Testis (tissue), 3 donors: ENCODE measurements around the gene SLITRK1. TPM values are rescaled to one million over a fixed set of nuclear protein-coding genes. Genes with fewer than 3 reads are reported as not detected.

ENCODE experiments used
- DNase-seq: peaks from one replicate; pipeline ENCODE4 v3.0.0-alpha.2; 2019
- H3K27ac ChIP-seq, 2 donors: fragments of 200-600 bp; sonication (generic); one replicate each; pipeline ENCODE4 v1.5.1; 2019
- H3K27me3 ChIP-seq: fragments of 200-600 bp; sonication (generic); one replicate; pipeline ENCODE4 v1.5.1; 2019
- H3K36me3 ChIP-seq: fragments of 200-600 bp; sonication (generic); one replicate; pipeline ENCODE4 v1.5.1; 2017; ENCODE audit warnings: low read depth; ENCODE audit errors: missing control alignments
- H3K4me1 ChIP-seq: fragments of 200-600 bp; sonication (generic); one replicate; pipeline ENCODE4 v1.5.1; 2019
- H3K4me3 ChIP-seq, 2 donors: fragments of 200-600 bp; sonication (generic); one replicate each; pipeline ENCODE4 v1.5.1; 2017 to 2019
- H3K9me3 ChIP-seq: fragments of 200-600 bp; sonication (generic); one replicate; pipeline ENCODE4 v1.5.1; 2017
- POLR2A ChIP-seq: fragments of 450-650 bp; IDR thresholded peaks from one replicate; pipeline ENCODE4 v1.6.1; 2017; ENCODE audit warnings: antibody characterized with exemption, mild to moderate bottlenecking, moderate library complexity
- WGBS, 2 donors: methylation state at CpG; one replicate each; pipeline ENCODE4 v1.1.5; 2018; 5-methylcytosine and 5-hydroxymethylcytosine counted together
- intact Hi-C: fragments of 100-400 bp; cut with DNase I; formaldehyde crosslinking; loops from one replicate; pipeline ENCODE4 v1.15.1; 2023; ENCODE audit warnings: low total_unique reads
- polyA plus RNA-seq: library from polyadenylated mRNA; stranded (reverse); fragments of 350-450 nt; fragmentation: Illumina TruSeq; extraction: RNeasy Lipid Tissue Mini Kit (QIAGEN cat#74804); gene quantifications from one replicate; pipeline ENCODE4 v1.2.3, GENCODE V29; 2014; ENCODE audit warnings: low read depth, low replicate concordance; ENCODE audit not compliant: insufficient read depth
- total RNA-seq, 2 donors: library from RNA; depleted of rRNA; stranded (reverse); fragments of >200 nt; gene quantifications; one replicate each; pipeline ENCODE4 v1.2.3, GENCODE V29; 2016
- TF ChIP-seq, protein P1 (sequence below), 3 experiments: fragments of 450-650 bp in 2 of 3; fragments of 200-600 bp in 1 of 3; sonication (generic) in 1 of 3; IDR thresholded peaks; one replicate each; pipeline ENCODE4 v1.5.1; 2016 to 2019; ENCODE audit warnings: antibody characterized with exemption in 3 of 3, mild to moderate bottlenecking in 2 of 3, moderate library complexity in 1 of 3

SLITRK1 gene
- total and polyA plus RNA-seq, 3 donors from 2014 or later = 0.06 to 0.08 (median 0.08) TPM

DNA sequence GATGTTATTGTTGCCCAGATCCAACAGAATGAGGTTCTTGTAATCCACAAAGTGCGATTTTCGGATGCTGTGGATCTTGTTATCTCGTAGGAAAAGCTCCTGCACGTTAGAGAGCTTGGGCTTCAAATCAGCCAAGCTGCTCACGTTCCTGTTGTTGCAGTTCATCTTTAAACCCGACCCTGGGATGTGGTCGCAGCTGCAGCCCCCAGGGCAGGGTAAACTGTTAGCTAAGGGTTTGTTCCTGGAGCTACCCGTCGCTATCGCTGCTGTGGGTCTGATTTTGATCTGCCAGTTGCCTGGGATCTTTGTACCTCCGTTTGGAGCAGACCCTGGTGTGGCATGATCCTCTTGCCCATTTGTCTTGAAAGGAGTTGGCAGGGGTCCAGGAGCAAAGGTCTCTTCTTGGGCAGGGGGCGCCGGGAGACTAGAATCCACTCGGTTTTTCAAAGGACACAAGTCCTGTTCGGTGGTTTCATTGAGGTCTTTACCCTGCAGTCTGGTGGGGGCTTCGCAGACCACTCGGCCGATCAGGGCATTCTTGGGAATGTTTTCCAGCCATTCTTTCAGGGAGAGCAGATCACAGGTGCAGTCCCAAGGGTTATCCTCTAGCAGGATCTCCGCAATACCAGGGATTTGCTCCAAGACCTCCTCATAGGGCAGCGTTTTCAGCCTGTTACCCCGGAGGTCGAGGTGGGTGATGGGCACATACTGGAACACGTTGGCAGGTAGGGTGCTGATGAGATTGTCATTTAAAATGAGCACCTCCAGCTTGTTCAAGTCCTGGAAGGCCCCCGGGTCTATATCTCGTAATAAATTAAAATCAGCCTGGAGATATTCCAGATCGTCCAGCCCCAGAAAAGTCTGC, 1.8 kb downstream of the SLITRK1 start:
- DNase-seq = no peak
- no peak for TF ChIP-seq POLR2A
- TF ChIP-seq, protein P1, sequence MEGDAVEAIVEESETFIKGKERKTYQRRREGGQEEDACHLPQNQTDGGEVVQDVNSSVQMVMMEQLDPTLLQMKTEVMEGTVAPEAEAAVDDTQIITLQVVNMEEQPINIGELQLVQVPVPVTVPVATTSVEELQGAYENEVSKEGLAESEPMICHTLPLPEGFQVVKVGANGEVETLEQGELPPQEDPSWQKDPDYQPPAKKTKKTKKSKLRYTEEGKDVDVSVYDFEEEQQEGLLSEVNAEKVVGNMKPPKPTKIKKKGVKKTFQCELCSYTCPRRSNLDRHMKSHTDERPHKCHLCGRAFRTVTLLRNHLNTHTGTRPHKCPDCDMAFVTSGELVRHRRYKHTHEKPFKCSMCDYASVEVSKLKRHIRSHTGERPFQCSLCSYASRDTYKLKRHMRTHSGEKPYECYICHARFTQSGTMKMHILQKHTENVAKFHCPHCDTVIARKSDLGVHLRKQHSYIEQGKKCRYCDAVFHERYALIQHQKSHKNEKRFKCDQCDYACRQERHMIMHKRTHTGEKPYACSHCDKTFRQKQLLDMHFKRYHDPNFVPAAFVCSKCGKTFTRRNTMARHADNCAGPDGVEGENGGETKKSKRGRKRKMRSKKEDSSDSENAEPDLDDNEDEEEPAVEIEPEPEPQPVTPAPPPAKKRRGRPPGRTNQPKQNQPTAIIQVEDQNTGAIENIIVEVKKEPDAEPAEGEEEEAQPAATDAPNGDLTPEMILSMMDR (IDR thresholded peaks at IDR 0.05) = no peak
- Histone ChIP-seq H3K27me3 (no peaks in the 10 kb centered on the region), H3K9me3 (no peaks in the 10 kb centered on the region), H3K4me3 (no peak overlapping the region), H3K27ac (no peak overlapping the region), H3K4me1 (peaks cover 5% of the 10 kb centered on the region), H3K36me3 (no peaks in the 10 kb centered on the region)
- WGBS, 2 donors = 2 to 6% methylated on average over 16 to 26 of the region's 26 CpGs
- intact Hi-C loops = no loop called here

DNA sequence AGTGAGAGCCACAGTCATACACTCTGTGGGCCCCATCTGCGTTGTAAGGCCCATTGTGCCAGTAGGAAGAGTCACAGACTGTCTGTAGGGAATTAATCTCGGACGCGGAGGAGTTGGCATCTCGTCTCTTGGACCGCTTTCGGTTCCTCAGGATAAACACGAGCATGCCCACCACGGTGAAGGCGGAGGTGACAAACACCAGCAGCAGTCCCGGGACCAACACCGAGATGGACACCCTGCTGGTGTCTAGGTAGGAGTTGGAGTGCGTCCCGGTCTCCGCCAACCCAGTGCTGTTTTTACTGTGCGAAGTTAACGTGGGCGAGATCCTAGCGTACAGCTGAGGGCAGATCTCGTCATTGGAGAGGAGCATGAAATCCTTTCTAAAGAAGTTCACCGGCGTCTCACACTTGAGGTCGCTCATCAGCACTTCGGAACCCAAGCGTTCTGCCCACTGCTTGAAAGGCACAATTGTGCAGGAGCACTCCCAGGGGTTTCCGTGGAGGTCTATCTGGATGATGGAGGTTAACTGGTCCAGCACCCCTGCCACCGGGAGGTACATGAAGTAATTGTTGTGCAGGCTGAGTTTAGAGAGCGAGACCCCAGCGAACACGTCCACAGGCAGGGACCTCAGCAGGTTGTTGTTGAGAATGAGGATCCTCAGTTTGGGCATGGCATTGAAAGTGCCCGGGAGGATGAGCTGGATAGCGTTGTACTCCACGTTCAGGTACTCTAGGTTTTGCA, 2.7 kb downstream of the SLITRK1 start:
- no peak for TF ChIP-seq POLR2A
- TF ChIP-seq, protein P1 (IDR thresholded peaks at IDR 0.05) = no peak
- WGBS, 2 donors = 2 to 4% methylated on average over 10 to 33 of the region's 33 CpGs
- no peak overlapping the region for H3K4me3 ChIP-seq

DNA sequence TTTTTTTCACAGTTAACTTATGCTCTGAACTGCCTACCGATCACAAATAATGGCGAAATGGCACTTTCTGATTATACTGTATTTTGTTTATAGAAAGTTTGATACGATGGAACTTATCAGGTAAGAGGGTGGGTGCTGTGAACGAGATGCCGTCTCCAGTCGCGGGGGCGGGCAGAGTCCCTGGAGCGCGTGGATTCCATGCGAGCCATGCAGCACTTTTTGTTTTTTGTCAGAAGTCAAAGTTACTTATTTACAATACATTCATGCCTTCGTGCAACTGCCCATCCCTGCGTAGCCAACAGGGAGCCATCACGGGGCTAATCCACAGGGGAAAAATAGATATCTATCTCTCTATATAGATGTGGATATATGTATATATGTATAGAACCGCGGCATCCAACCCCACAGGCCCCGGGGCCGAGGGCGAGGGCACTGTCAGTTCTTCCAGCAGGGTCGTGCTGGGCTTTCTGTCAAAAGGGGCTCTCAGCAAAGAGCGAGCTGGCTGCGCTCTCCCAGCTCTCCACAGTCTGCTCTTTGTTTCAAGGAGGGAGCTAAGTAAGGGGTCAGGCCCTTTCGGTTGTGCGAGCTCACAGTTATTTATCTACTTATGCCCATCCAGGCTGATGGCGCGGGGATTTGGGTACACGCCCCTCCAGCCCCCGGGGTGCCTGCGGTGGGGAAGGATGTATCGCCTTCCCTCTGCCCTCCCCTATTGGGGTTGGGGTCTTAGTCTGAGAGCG, 3.4 kb downstream of the SLITRK1 start:
- no peak for DNase-seq
- no peaks in the 10 kb centered on the region for H3K36me3 ChIP-seq
- WGBS, 2 donors = 12 to 14% methylated on average over 29 to 31 of the region's 31 CpGs
- intact Hi-C loops = no loop called here
- no peak overlapping the region for H3K27ac ChIP-seq
- TF ChIP-seq, protein P1 (IDR thresholded peaks at IDR 0.05) = no peak
- TF ChIP-seq POLR2A = no peak
- no peaks in the 10 kb centered on the region for H3K9me3 ChIP-seq
- H3K4me3 ChIP-seq = no peak overlapping the region
- H3K27me3 ChIP-seq = no peaks in the 10 kb centered on the region
- peaks cover 5% of the 10 kb centered on the region for H3K4me1 ChIP-seq

More for the DNA sequence above, 2.7 kb downstream of the SLITRK1 start:
- DNase-seq = no peak
- H3K27ac ChIP-seq = no peak overlapping the region
- intact Hi-C loops = no loop called here
- H3K27me3 ChIP-seq = no peaks in the 10 kb centered on the region
- peaks cover 5% of the 10 kb centered on the region for H3K4me1 ChIP-seq
- no peaks in the 10 kb centered on the region for H3K9me3 ChIP-seq
- no peaks in the 10 kb centered on the region for H3K36me3 ChIP-seq

DNA sequence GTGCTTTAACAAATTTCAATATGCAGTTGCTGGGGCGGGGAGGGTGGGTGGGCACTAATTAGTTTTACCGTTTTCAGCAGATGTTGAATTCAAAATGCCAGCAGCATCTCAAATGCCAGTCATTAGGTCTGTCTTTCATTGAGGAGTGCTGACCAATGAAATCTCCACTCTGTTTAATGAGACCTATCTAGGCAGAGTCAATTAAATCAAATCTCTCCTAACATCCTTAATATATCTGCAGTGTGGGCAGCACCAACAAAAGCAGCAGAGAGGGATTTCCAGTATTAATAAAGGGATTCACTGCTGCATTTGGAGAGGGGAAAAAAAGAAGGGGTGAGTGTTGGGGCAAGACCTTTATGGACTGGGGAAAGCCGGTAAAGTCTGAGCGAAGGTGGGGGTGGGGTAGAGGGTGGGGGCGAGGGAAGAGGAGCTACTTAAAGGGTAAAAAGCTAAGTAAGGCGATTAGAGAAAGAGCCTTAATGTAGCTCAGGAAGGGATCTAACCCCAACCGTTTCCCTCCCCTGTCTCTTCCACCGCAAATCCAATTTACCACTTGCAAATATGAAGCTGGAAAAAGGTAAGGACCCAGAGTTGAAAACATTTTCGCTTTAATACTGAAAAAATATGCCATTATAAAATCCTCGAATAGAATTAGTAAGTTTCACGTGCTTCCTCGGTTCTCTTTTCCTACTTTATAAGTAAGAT, 4.5 kb downstream of the SLITRK1 start:
- DNase-seq = no peak
- Histone ChIP-seq H3K4me1 (peaks cover 5% of the 10 kb centered on the region), H3K27me3 (no peaks in the 10 kb centered on the region), H3K27ac (no peak overlapping the region), H3K36me3 (no peaks in the 10 kb centered on the region), H3K9me3 (no peaks in the 10 kb centered on the region), H3K4me3 (no peak overlapping the region)
- intact Hi-C loops = no loop called here
- 46 to 48% methylated on average over 12 of the region's 12 CpGs for WGBS, 2 donors
- TF ChIP-seq, protein P1 (IDR thresholded peaks at IDR 0.05) = no peak
- TF ChIP-seq POLR2A = no peak
